Naive thymus-derived CD4-positive, alpha-beta T cell (primary cell): ENCODE results near the gene ZCWPW1. TPM values are rescaled to one million over a fixed set of nuclear protein-coding genes. Genes with fewer than 3 reads are reported as not detected.

Experiments
- ATAC-seq: fragments of 150-1000 bp; cut with Tn5 transposase; 2 replicates; pipeline ENCODE4 v1.10.0; 2021; ENCODE audit warnings: mild to moderate bottlenecking, moderate library complexity
- CTCF ChIA-PET: fragments of 350-600 bp; sonication (Branson Sonifier 250); formaldehyde crosslinking; loops from one replicate; lab custom pipeline; 2021; ENCODE audit warnings: antibody characterized with exemption; lab: Charles Lee
- POLR2A ChIA-PET: fragments of 350-600 bp; sonication (Branson Sonifier 250); formaldehyde crosslinking; loops from one replicate; lab custom pipeline; 2021; ENCODE audit warnings: antibody characterized with exemption, inconsistent platforms; lab: Charles Lee
- DNase-seq, 9 donors: peaks; one replicate each; pipeline versions ENCODE4 v3.0.0 to v3.0.0-alpha.2; 2020 to 2022; ENCODE audit warnings: mixed read lengths in 1 of 9
- H3K27ac ChIP-seq: one replicate; pipeline ENCODE4 v1.7.0; 2013; ENCODE audit warnings: mild to moderate bottlenecking, low read depth, low read length, moderate library complexity
- H3K27me3 ChIP-seq, 2 donors: one replicate each; pipeline ENCODE4 v1.7.0; 2013; ENCODE audit warnings: low read length in 2 of 2, mild to moderate bottlenecking in 2 of 2, moderate library complexity in 2 of 2; ENCODE audit not compliant: control insufficient read depth in 2 of 2, insufficient read depth in 2 of 2
- H3K36me3 ChIP-seq, 3 experiments: 1 replicate in 2 of 3; 2 replicates in 1 of 3; pipeline ENCODE4 v1.7.0; 2013; ENCODE audit warnings: low read length in 3 of 3, mild to moderate bottlenecking in 3 of 3, moderate library complexity in 1 of 3; ENCODE audit not compliant: insufficient read depth in 3 of 3, control insufficient read depth in 2 of 3
- H3K4me1 ChIP-seq, 2 donors: one replicate each; pipeline ENCODE4 v1.7.0; 2013; ENCODE audit warnings: low read length in 2 of 2, mild to moderate bottlenecking in 2 of 2, moderate library complexity in 1 of 2; ENCODE audit not compliant: control insufficient read depth in 2 of 2, insufficient read depth in 2 of 2
- H3K4me3 ChIP-seq: 2 replicates; pipeline ENCODE4 v1.7.0; 2013; ENCODE audit warnings: mild to moderate bottlenecking, low read length
- H3K9me3 ChIP-seq, 3 experiments: 1 replicate in 2 of 3; 2 replicates in 1 of 3; pipeline ENCODE4 v1.7.0; 2013; ENCODE audit warnings: low read length in 3 of 3; ENCODE audit not compliant: control insufficient read depth in 2 of 3
- H3K27ac Mint-ChIP-seq, 9 donors: one replicate each; pipeline ENCODE4 v1.8.0; 2020 to 2022; ENCODE audit warnings: mixed read lengths in 9 of 9, mild to moderate bottlenecking in 8 of 9, moderate library complexity in 5 of 9, inconsistent platforms in 2 of 9
- H3K27me3 Mint-ChIP-seq, 5 donors: one replicate each; pipeline ENCODE4 v1.8.0; 2021 to 2022; ENCODE audit warnings: mixed read lengths in 5 of 5, mild to moderate bottlenecking in 1 of 5
- H3K36me3 Mint-ChIP-seq, 5 donors: one replicate each; pipeline ENCODE4 v1.8.0; 2020 to 2022; ENCODE audit warnings: mixed read lengths in 5 of 5, mild to moderate bottlenecking in 3 of 5, inconsistent platforms in 1 of 5
- H3K4me1 Mint-ChIP-seq, 7 donors: one replicate each; pipeline ENCODE4 v1.8.0; 2020 to 2022; ENCODE audit warnings: mixed read lengths in 7 of 7, mild to moderate bottlenecking in 3 of 7, inconsistent platforms in 1 of 7
- H3K4me3 Mint-ChIP-seq, 10 donors: one replicate each; pipeline ENCODE4 v1.8.0; 2020 to 2022; ENCODE audit warnings: mild to moderate bottlenecking in 10 of 10, mixed read lengths in 10 of 10, moderate library complexity in 6 of 10, inconsistent platforms in 2 of 10
- H3K9me3 Mint-ChIP-seq, 11 donors: one replicate each; pipeline ENCODE4 v1.8.0; 2020 to 2022; ENCODE audit warnings: mixed read lengths in 11 of 11, mild to moderate bottlenecking in 4 of 11, inconsistent platforms in 1 of 11, moderate library complexity in 1 of 11
- intact Hi-C, 2 donors: fragments of 100-400 bp; cut with micrococcal nuclease; formaldehyde crosslinking; loops; one replicate each; pipeline ENCODE4 v1.15.1; 2023
- polyA plus RNA-seq, 2 donors: library from polyadenylated mRNA; unstranded; fragments of 300-500 nt; fragmentation: Illumina TruSeq; gene quantifications; one replicate each; pipeline ENCODE4 v1.2.3, GENCODE V29; 2021
- total RNA-seq, 6 experiments: library from RNA in 5 of 6; stranded (reverse) in 5 of 6; gene quantifications; 1 replicate in 5 of 6; 2 replicates in 1 of 6; pipeline ENCODE4 v1.2.3 and lab custom pipeline; 2021 to 2026

The ZCWPW1 gene
- total and polyA plus RNA-seq, 7 experiments from 2014 or later = 4.1 to 18.6 (median 7.1) TPM

DNA sequence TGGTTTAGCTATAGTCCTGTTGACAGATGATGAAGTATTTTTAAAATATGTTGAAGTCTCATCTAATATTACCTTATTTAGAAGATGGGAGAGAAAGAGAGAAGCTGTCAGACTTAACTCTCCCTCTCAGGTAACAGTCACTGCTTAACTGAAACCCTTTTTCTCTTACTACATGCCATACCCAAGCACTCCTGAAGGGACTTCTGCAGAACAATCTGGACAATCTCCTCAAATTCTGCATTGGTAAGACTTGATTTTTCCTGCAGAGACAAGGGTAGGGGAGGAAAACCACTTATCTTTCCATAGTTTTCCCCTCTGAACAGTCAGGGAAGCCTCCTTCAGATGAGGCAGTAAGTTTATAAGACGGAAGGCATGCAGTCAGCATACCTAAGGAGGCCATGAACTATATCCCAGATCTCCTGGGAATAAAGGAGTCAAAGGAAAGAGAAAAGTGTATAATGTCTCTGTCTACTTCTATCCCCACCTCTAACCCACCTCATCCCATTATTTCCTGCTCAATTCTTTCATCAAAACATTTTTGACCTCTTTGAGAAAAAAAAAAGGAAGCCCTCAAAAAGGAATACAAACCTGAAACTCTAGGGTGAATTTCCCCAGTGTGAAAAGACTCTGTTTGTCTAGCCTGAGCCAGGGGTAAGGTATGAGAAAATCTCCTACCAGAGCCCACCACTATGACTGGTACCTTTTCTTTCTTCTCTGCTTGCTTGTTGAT is 9.4 kb downstream of the ZCWPW1 start:
- peaks cover 0 to 6% (median 0%) of the 10 kb centered on the region in 5 donors for H3K27me3 Mint-ChIP-seq
- DNase-seq (no peak), ATAC-seq (no peak)
- peaks cover 0 to 20% (median 12%) of the 10 kb centered on the region in 5 donors for H3K36me3 Mint-ChIP-seq
- H3K36me3 ChIP-seq = no peaks in the 10 kb centered on the region
- peak overlapping the region in 4 of 9 donors; percentile 10 to 88 (median 21) for H3K27ac Mint-ChIP-seq
- no peaks in the 10 kb centered on the region for H3K9me3 Mint-ChIP-seq
- H3K9me3 ChIP-seq = no peaks in the 10 kb centered on the region
- no peak overlapping the region for H3K4me3 Mint-ChIP-seq
- ChIA-PET POLR2A (interaction anchor here (1.4 kb wide), 1 partner anchor 10 kb away, joined by 6 read pairs; the partner anchor contains the start of gene MEPCE), CTCF (no interaction called here)
- intact Hi-C loops = no loop called here
- no peak overlapping the region for H3K27ac ChIP-seq
- no peaks in the 10 kb centered on the region for H3K4me1 ChIP-seq
- peaks cover 0 to 4% (median 0%) of the 10 kb centered on the region in 7 donors for H3K4me1 Mint-ChIP-seq
- H3K4me3 ChIP-seq = no peak overlapping the region
- H3K27me3 ChIP-seq = no peaks in the 10 kb centered on the region

DNA sequence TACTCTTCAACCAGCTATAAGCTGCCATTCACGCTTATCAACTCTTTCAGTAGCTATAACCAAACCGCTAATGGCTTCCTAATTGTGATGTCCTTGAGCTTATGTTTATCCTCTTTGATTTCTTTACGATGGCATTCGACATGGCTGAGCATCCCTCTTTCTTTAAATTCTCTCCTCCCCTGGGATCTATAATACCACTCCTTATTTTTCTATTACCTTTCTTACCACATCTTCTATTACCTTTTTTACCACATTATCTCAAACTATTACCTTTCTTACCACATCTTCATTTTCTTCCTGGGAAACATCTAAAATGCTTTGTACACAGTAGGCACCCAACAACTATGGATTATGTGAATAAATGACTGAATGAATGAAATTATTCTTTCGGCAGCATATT is 13.1 kb downstream of the ZCWPW1 start:
- intact Hi-C loops = no loop called here
- no peak overlapping the region for H3K4me3 ChIP-seq
- H3K36me3 ChIP-seq = no peaks in the 10 kb centered on the region
- H3K9me3 ChIP-seq = no peaks in the 10 kb centered on the region
- no peaks in the 10 kb centered on the region for H3K4me1 ChIP-seq
- DNase-seq (no peak), ATAC-seq (no peak)
- H3K27ac ChIP-seq = no peak overlapping the region
- CTCF ChIA-PET = no interaction called here
- POLR2A ChIA-PET = interaction anchor here (1.1 to 1.4 kb wide), 2 partner anchors 13 to 14 kb away, joined by 3 read pairs; partner anchors contain the start of genes MEPCE and ZCWPW1
- Mint-ChIP-seq H3K4me3 (no peak overlapping the region), H3K4me1 (peaks cover 0 to 8% (median 0%) of the 10 kb centered on the region in 7 donors), H3K9me3 (no peaks in the 10 kb centered on the region), H3K27ac (peak overlapping the region in 2 of 9 donors; percentile 2 to 89), H3K36me3 (peaks cover 0 to 19% (median 12%) of the 10 kb centered on the region in 5 donors), H3K27me3 (peaks cover 0 to 21% (median 0%) of the 10 kb centered on the region in 5 donors)
- no peaks in the 10 kb centered on the region for H3K27me3 ChIP-seq

DNA sequence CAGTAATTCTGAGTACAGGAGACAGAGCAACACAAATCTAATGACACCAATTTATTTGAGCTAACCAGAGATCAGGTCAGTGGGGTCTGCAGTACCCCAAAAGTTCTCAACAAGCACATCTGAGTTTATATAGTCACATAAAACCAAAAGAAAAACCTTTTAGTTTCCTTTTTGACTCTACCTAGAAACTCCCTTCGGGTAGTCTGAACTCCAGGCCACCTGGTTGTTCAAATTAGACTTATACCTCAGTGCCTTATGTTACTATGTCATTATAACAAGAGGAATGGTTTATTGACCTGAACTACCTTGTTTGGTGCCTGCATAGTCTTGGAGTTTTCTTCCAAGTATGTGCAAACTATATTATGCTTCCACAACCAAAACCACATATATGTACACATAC is 14.6 kb downstream of the ZCWPW1 start:
- Histone ChIP-seq H3K4me1 (no peaks in the 10 kb centered on the region), H3K27me3 (no peaks in the 10 kb centered on the region), H3K27ac (no peak overlapping the region), H3K4me3 (no peak overlapping the region), H3K9me3 (no peaks in the 10 kb centered on the region), H3K36me3 (no peaks in the 10 kb centered on the region)
- POLR2A ChIA-PET = no interaction called here
- no peak for DNase-seq
- H3K27ac Mint-ChIP-seq = no peak overlapping the region
- CTCF ChIA-PET = interaction anchor here (0.6 kb wide), 2 partner anchors 15 to 405 kb away, joined by 3 to 4 read pairs; no protein-coding TSS in a partner anchor
- peaks cover 0 to 21% (median 0%) of the 10 kb centered on the region in 5 donors for H3K27me3 Mint-ChIP-seq
- ATAC-seq = no peak
- intact Hi-C loops = no loop called here
- peaks cover 0 to 15% (median 10%) of the 10 kb centered on the region in 5 donors for H3K36me3 Mint-ChIP-seq
- no peak overlapping the region for H3K4me3 Mint-ChIP-seq
- H3K9me3 Mint-ChIP-seq = no peaks in the 10 kb centered on the region
- H3K4me1 Mint-ChIP-seq = peaks cover 0 to 8% (median 0%) of the 10 kb centered on the region in 7 donors

DNA sequence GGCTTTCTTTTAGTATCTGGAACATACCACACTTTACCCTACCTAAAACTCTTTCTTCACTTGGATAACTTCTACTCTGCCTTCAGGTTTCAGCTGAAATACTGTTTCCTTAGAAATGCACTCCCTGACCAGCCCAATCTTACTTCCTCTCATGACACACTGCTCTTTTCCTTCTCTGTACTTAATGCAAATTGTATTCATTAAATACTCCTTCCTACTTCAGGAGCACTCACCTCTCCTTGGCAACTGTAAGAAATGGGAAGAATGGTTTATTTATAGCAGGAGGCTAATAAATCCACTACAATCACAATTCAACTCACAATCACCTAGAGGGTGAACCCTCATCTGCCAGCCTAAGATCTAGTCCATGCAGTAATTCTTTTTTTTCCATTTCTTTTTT is 15.2 kb downstream of the ZCWPW1 start:
- DNase-seq (no peak), ATAC-seq (no peak)
- no peak overlapping the region for H3K4me3 Mint-ChIP-seq
- H3K4me3 ChIP-seq = no peak overlapping the region
- intact Hi-C loops = no loop called here
- H3K4me1 ChIP-seq = no peaks in the 10 kb centered on the region
- no peaks in the 10 kb centered on the region for H3K27me3 ChIP-seq
- H3K27ac Mint-ChIP-seq = peak overlapping the region in 2 of 9 donors; percentile 8 to 45
- ChIA-PET CTCF (interaction anchor here (0.6 kb wide), 1 partner anchor 282 kb away, joined by 3 read pairs; no protein-coding TSS in a partner anchor), POLR2A (no interaction called here)
- H3K9me3 ChIP-seq = no peaks in the 10 kb centered on the region
- H3K27me3 Mint-ChIP-seq = peaks cover 0 to 21% (median 0%) of the 10 kb centered on the region in 5 donors
- peaks cover 0 to 8% (median 0%) of the 10 kb centered on the region in 7 donors for H3K4me1 Mint-ChIP-seq
- no peak overlapping the region for H3K27ac ChIP-seq
- H3K9me3 Mint-ChIP-seq = no peaks in the 10 kb centered on the region
- H3K36me3 Mint-ChIP-seq = peaks cover 0 to 15% (median 10%) of the 10 kb centered on the region in 5 donors
- no peaks in the 10 kb centered on the region for H3K36me3 ChIP-seq

DNA sequence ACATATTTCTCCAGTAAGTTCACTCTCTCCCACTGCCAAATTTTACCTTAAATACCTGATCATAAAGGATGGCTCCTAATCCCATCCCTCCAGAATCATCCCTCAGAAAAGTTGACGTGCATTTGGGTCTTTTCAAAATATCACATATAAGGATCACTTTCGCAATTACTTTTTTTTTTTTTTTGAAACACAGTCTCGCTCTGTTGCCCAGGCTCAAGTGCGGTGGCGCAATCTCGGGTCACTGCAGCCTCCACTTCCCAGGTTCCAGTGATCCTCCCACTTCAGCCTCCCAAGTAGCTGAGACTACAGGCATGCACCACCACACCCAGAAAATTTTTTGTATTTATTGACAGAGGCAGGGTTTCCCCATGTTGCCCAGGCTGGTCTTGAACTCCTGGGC is 17.4 kb downstream of the ZCWPW1 start:
- intact Hi-C loops = no loop called here
- DNase-seq = no peak
- Histone ChIP-seq H3K4me3 (no peak overlapping the region), H3K36me3 (no peaks in the 10 kb centered on the region), H3K27me3 (no peaks in the 10 kb centered on the region), H3K9me3 (no peaks in the 10 kb centered on the region), H3K27ac (no peak overlapping the region), H3K4me1 (no peaks in the 10 kb centered on the region)
- peaks cover 0 to 25% (median 0%) of the 10 kb centered on the region in 5 donors for H3K27me3 Mint-ChIP-seq
- ChIA-PET POLR2A (interaction anchor here (0.7 kb wide), 1 partner anchor 15 kb away, joined by 3 read pairs; no protein-coding TSS in a partner anchor), CTCF (interaction anchor here (1.1 kb wide), 1 partner anchor 278 kb away, joined by 3 read pairs; no protein-coding TSS in a partner anchor)
- H3K4me3 Mint-ChIP-seq = no peak overlapping the region
- H3K9me3 Mint-ChIP-seq = no peaks in the 10 kb centered on the region
- peaks cover 0 to 11% (median 4%) of the 10 kb centered on the region in 7 donors for H3K4me1 Mint-ChIP-seq
- no peak overlapping the region for H3K27ac Mint-ChIP-seq
- peaks cover 0 to 13% (median 9%) of the 10 kb centered on the region in 5 donors for H3K36me3 Mint-ChIP-seq
- no peak for ATAC-seq

DNA sequence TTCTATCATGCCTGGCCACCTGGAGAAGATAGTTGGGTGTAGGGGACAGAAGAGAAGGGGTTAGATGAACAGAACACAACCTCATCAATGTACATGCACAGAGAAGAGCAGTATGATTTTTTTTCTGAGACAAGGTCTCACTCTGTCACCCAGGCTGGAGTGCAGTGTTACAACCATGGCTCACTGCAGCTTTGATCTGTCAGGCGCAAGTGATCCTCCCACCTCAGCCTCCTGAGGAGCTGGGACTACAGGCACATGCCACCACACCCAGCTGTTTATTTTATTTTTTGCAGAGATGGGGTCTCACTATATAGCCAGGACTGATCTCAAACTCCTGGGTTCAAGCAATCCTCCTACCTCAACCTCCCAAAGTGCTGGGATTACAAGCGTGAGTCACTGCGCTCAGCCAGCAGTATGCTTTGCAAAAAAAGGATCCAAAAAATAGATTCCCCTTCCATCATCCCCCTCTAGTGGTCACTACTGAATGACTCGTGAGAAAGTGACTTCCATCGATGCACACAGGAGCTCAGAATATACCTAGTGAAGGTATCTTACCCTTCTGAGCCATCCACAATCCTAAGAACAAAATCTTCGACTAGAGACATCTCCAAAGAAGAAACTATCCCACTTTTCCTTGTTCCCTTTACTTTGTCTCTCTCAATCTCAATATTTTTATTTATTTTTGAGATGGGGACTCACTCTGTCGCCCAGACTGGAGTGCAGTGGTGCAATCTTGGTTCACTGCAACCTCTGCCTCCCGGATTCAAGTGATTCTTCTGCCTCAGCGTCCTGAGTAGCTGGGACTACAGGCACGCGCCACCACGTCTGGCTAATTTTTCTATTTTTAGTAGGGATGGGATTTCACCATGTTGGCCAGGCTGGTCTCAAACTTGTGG is 21.0 kb downstream of the ZCWPW1 start:
- Histone ChIP-seq H3K36me3 (no peaks in the 10 kb centered on the region), H3K4me1 (no peaks in the 10 kb centered on the region), H3K9me3 (no peaks in the 10 kb centered on the region), H3K27ac (no peak overlapping the region), H3K27me3 (no peaks in the 10 kb centered on the region), H3K4me3 (no peak overlapping the region)
- ChIA-PET CTCF (interaction anchor here (0.7 to 2.2 kb wide), 9 partner anchors 10 to 428 kb away, joined by 3 to 13 read pairs (median 4); partner anchors contain the start of gene MEPCE), POLR2A (interaction anchor here (0.5 to 1.7 kb wide), 5 partner anchors 14 to 187 kb away, joined by 3 to 7 read pairs (median 4); partner anchors contain the start of genes PVRIG and ZCWPW1)
- Mint-ChIP-seq H3K4me3 (no peak overlapping the region), H3K4me1 (peaks cover 0 to 5% (median 2%) of the 10 kb centered on the region in 7 donors), H3K9me3 (no peaks in the 10 kb centered on the region), H3K36me3 (peaks cover 0 to 12% (median 0%) of the 10 kb centered on the region in 5 donors), H3K27ac (peak overlapping the region in 1 of 9 donors; percentile 65), H3K27me3 (peaks cover 0 to 32% (median 0%) of the 10 kb centered on the region in 5 donors)
- intact Hi-C loops = loop anchor here (1.0 to 5.0 kb wide), 8 partner anchors 39 to 429 kb away; no protein-coding TSS in a partner anchor
- DNase-seq = peak in 7 of 9 donors; percentile 35 to 69 (median 53)
- ATAC-seq = peak; percentile 97
